ENCODE results near the gene A1CF.

The A1CF gene

DNA sequence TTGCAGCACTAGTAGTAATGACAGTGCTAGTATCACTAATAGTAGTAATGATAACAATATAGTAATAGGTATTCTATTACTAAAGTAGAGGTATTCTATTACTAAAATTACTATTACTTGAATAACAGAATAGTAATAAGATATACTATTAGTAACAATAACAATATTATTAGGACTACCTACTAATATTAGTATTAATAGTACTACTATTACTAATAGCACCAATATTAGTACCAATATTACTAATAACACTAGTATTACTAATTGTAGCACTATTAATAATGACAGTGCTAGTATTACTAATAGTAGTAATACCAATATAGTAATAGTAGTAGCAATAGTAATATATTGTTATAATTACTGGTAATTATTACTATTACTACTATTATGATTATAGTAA is 24.1 kb downstream of the A1CF start:
- DNase-seq (ENCODE audit: low read depth in 2 of 2) = no peak

DNA sequence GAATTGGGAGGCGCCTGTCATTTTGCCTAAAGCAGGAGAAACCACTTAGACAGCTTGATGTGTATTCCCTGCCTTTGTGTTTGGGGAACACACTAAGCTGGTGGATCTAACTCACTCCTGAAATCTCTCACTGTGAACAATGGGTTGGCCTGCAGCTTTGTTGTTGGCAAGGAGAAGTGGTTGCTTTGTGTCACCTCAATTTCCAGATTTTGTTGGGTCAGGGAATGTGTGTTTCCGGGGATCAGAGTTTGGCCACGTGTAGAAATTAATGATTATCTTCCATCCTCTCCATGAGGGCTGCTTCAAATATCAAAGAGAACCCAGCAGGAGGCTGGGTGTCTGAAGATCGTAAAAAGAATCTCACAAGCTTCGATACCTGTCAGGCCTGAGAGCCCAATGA is 27.8 kb downstream of the A1CF start:
- DNase-seq (ENCODE audit: low read depth in 2 of 2) = no peak

DNA sequence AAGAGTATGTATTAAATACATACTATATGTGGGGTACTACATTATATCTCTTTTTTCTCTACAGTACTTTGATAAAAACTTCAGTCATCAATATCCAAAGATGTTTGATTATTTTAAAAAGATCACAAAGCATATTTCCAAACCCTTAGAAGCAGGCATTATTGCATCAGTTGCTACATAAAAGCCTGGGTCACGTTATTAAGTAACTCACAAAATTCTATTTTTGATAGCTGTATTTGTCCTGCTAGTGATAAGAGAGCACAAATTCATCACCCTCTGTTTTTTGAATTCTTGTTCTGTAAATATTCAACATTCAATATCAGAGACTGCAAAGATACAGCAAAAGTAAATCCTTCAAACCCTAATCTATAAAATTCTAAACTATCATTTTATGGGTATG is 30.0 kb downstream of the A1CF start:
- DNase-seq (ENCODE audit: low read depth in 2 of 2) = no peak

DNA sequence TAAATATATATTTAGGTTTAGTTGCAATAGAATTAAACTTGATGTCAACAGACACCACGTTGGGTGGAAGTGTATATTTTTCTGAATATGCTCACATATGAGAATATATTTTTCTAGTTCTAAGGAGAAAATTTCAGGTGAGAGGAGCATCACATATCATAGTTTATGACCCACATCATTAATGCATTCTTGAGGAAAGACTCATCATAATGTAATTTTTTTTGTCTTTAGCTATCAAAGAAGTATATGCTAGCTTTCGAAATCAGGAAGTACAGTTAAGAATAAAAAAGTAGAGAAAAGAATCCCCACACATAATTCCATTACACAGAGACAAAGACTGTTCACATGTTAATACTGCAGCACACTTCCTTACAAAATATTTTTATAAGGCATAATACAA is 30.4 kb downstream of the A1CF start:
- no peak for DNase-seq (ENCODE audit: low read depth in 2 of 2)

DNA sequence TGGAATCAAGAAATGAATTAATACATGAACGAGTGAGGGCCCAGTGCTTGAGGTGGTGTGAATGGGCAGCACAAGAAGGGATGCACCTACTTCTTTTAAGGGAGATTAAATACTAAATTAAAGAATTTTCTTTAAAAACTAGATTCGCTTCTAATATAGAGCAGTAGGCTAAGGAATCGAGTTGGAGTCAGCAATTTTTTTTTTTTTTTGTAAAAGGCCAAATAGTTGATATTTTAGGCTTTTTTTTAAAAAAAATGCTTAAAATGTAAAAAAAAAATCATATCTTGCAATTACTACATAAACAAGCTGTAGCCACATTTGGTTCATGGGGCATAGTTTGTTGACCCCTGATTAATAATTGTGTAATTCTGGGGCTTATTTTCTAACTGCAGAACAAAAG is 31.9 kb downstream of the A1CF start:
- DNase-seq (ENCODE audit: low read depth in 2 of 2) = no peak

DNA sequence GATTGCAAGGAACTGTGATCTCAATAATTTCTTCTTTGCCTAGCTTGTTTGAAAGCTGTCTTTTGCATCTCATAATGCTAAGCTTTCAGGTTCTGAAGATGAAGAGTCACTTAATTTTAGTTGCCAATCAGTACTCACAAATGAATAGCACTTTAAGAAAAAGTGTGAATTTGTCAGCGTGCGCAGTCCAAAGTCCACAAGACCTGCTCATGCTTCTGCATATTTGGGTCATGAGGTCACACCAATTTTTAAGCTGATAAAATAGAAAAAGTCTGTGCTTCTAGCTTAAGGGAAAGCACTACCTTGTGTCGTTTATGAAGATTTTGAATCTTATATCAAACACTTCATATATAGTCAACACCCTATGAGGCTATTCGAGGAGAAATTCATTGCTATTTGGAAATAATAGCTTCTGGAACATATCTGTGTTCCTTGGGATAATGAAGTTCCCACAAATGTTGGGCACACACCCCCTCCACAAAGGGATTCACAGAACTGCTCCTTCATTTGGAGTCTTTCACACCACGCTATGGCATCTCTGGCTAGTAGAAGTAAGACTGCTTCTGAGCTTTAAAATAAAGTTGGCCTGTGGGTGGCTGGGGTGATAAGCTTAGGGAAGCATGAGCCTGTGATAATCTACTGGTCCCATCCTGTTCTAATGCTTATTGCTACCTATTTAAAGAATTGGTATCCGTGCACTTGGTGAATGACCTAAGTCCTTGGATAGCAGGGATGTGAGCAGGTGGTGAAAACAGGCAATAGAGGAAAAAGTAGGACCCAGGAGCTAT is 33.3 kb downstream of the A1CF start:
- DNase-seq (ENCODE audit: low read depth in 2 of 2) = no peak

DNA sequence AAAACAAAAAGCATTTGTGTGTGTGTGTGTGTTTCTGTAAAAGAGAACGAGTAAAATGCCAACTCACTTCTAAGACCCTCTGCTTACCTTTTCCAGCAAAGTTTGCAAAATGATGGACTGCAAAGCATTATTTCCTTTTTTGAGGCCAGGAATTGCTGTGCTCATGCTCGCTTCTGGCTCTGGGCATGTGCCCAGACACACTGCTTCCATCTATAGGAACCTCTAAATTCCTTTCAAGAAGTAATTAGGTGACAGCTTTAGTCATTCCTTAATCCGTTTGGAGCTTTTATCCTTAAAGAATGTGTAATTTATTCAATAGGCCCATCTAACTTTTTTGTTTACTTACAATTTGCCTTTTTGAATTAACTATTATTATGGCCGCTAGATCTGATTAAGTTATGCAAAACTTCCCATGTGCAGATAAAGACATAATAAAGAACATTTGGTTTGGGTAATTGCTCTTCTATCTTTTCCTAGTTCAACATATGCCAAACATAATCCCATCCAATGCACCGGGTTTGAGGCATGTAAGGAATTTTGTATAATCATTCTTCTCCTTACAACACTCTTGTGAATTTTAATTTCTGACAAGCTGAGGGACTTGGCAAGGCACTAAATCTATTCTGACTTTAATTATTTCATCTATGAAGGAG is 34.7 kb downstream of the A1CF start:
- no peak for DNase-seq (ENCODE audit: low read depth in 2 of 2)

DNA sequence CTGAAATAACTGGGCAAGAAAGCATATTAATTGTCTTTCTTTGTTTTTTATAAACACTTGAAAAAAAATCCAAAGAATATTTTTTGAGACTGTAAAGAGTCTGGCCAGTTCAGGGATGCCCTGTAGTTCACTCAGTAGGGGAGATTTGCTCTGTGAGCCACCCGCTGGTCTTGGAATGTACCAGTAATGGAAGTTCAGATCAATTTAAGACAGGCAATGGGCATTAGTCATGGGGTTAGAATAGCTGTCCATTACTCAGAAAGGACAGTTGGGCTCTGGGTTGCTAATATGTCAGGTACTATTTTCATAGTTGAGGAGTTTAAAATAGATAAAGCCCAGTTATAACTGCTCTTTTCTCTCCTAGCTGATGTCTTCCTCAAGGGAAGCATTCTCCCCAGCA is 38.7 kb downstream of the A1CF start:
- DNase-seq (ENCODE audit: low read depth in 2 of 2) = no peak

DNA sequence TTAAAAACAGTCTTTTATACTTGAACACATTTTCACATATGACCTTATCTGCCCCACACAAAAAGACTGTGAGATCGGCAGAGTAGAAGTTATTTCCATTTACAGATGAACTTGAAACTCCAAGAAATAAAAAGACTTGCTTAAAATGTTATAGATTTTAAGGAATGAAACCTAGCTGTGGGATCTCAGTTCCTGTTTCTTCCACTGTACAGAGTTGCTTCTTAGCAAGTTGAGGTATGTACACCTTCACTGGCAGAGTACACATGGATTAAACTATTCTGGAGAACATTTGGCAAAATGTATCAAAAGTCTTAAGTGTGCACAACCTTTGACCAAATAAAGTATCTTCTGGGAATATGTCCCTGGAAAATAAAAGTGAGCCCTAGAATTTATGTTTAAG is 48.3 kb downstream of the A1CF start:
- DNase-seq (ENCODE audit: low read depth in 2 of 2) = no peak

DNA sequence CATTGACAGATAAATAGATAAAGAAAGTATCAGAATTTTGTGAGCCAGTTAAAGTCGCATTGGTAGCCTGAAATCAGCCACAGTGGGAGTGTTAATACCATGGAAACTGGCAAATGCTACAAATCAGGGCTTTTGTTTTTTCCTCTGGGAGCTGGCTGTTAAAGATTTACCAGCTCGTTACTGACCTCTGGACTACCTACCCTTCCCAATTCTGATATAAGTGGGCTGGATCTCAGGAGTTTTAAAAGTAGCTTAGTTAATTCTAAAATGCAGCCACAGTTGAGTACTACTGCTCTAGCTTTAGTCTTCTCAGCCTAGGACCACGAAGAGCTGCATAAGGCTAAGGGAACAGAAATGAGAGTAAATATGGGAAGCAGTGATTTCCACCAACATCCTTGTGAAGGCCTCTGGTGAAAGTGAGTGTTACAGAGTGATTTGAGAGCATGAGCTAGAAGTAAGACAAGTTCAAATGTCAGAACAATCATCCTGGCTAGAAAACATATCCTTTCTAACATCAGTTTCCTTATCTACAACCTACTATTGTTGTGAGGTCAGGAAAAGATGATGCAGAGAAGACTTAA is 53.2 kb downstream of the A1CF start:
- DNase-seq (ENCODE audit: low read depth in 2 of 2) = no peak

DNA sequence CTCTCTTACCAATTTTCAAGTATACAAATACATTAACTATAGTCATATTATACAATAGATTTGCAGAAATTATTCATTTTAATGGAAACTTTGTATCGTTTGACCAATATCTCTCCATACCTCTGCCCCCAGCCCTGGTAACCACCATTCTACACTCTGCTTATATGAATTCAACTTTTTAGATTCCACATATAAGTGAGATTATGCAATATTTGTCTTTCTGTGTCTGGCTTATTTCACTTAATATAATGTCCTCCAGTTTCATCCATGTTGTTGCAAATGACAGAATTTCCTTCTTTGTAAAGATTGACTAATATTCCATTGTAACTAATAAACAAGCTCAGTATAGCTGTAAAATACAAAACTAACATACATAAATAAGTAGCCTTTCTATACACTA is 55.4 kb downstream of the A1CF start:
- no peak for DNase-seq (ENCODE audit: low read depth in 2 of 2)

DNA sequence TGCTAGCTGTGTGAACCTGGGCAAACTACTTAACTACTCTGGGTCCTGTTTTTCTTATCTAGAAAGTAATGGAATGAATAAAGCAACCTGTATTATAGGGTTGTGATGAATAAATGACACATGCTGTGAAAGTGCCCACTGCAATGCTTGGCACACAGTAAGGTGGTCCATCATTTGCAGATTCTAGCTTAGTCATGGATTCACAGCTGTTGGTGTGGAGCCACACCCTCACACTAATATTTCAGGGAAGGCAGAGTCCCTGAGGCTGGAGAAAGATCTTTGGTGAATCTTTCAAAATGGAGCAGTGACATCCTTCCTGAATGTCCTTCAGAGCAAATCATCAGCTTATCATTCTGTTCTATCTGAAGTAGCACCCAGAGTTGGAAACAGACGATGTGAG is 60.6 kb downstream of the A1CF start:
- no peak for DNase-seq (ENCODE audit: low read depth in 2 of 2)

DNA sequence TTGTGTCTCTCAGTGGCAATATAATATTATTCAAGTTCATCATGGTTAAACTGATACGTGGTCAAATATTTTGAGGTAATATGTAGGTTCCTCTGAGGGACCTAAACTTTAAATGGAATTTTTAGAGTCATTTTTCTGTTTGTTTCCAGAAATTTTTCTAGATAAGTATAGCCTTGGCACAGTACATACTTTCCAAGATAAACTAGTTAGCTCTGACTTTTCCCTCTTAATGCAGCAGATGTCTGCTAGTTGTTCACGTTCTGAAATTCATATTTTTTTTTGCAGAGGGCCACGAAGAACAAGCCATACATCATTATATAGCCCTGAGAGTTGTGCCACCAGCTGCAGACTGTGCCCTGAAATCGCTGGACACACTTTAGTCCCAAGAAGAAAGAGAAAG is 61.6 kb downstream of the A1CF start:
- DNase-seq (ENCODE audit: low read depth in 2 of 2) = no peak

DNA sequence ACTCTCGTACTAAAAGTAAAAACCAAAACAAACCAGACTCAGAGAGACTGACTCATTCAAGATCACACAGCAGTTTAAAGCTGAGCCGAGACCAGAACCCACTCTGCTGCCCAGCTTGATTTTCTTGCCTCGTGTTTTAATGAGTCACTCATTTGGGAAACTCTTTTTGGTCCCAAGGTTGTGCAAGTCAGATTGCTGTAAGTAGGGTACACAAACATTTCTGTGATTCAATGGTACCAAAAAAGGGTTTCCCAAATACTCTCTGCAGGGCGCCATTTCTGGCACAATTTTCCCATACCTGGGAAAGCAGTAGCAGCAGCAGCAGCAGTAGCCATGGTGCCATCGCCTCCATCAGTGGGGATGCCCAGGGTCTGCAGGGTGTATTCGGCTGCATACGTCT is 75.8 kb downstream of the A1CF start:
- no peak for DNase-seq (ENCODE audit: low read depth in 2 of 2)

DNA sequence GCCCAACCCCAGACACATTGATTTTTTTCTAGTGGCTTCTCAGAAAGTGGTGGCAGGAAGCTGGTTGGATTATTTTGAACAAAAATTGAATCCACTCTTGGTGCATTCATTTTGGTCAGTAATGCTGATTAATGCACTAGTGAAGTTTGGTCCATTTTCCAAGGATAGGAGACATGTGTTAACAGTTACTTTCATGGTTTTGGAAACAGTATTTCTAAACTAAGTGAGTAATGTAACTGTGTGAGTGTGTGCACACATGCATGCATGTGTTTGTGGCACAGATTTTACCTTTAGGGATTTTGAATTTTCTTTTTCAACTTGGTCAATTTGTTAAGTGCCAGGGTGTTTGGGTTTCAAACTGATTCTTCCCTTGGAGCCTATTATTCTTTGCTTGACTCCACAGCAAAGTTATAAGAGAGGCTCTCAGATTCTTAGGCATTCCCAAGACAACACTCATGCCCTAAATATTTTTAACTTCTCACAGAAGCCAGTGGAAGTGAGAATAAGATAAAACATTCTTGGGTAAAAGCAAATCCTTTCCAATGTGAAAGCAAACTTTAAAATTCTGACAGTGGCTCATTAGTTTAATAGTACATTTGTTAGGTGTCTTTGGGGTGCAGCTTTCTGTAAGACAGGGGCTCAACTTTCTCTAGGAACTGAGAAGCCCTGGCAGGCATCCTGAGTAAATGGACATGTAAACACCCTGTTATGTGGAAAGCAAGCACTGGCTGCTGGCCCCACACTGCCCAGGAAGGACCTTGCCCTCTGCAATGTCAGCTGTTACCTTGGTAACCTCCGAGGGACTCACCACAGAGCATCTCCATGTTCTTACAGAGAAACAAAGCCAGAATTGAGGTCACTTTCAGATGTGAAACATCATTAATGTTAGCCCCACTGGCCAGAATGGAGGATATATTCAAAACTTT is 77.3 kb downstream of the A1CF start:
- DNase-seq (ENCODE audit: low read depth in 2 of 2) = no peak

DNA sequence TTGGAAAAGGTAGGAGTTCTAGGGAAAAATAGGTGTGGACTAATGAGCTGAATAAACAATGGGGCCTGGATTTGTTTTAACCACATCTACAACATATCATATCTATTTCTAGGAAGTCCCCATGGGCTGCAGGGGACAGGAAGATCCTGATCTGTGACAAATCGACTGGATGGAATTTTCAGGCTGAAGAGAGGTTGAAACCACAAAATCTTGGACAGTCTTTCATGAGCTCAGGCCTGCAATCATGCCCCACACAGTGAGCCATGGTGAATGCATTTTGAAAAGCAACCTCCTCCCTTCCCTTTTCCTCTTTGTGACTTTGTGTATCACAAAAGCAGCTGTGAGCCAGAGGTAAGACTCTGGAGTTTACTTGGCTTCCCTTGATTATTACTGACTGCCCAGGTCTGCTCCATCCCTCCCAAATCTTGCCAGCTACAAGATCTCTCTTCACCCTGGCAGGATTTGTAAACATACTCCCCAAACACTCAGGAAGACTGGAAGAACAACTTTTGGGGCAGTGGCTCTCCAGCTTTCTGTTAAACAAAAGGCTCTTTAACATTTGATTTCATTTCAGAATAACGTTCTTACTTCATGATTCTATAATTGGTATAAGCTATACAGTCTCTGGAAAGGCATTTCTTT is 79.3 kb downstream of the A1CF start:
- no peak for DNase-seq (ENCODE audit: low read depth in 2 of 2)

DNA sequence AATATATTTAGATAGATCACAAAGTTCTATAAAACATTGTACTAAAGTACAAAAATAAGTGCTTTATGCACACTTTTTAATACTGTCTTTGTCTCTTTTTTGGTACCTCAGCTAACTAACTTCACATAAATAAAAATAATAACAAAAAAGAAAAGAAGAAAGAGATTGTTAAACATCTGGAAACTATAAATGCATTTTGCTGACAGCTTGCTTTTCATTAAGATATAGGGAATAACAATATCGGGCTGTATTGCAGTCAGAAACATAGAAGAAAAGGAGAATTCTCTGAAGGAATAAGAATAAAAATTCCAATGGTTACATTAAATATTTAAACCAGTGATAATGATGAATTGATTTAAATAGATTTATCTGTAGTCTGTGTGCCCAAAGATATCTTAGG is 85.8 kb downstream of the A1CF start:
- DNase-seq (ENCODE audit: low read depth in 2 of 2) = no peak

DNA sequence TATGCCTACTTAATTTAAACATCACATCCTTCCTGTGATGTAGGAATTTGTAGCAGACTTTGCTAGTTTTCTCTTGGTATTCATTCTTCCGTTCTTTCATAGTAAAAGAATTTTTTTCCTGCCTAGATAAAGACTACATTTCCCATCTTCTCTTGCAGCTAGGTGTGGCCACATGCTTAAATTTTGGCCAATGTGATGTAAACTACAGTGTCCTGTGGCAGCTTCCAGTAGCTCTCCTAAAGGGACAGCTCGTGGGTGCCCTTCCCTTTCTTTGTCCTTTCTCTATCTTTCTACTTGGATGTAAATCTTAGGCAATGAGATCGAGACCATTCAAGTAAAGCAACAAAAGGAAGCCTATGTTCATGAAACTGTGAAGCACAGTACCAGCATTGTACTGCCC is 87.1 kb downstream of the A1CF start:
- no peak for DNase-seq (ENCODE audit: low read depth in 2 of 2)

DNA sequence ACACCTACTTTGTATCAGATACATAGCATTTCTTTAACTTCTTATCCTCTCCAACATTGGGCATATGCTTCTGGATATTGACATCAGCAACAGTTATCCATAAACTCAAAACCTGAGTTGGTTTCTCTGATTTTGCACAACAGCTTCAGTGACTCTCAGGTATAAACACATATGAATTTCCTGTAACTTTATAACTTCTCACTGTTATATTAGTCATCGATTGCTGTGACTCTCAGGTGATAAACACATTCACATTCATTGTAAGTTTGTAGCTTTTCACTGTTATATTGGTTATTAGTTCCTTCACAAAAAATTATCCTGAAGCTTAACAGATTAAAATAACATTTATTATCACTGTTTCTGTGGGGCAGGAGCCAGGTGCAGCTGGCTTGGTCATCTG is 88.7 kb downstream of the A1CF start:
- no peak for DNase-seq (ENCODE audit: low read depth in 2 of 2)

DNA sequence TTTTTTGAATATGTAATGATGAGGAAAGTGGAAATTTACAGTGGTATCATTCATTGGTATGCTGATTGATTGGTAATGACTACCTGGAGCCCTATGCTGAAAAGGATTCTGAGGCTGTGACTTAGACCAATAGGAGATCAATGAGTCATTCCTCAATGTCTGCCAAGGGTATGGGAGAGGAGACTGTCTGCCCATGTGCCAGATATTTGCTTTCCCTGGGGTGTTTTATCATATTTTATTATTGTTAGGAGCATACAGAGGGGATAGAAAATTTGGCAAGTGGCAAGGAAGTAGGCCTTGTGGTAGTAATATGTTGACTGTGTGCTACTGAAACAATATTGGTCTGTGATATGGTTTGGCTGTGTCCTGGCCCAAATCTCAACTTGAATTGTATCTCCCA is 90.9 kb downstream of the A1CF start:
- DNase-seq (ENCODE audit: low read depth in 2 of 2) = no peak
